Measurements from ENCODE around the gene GTPBP6.
"Not testable (repeated sequence)": the region's sequence is repeated elsewhere in the genome, so short reads cannot be mapped to it uniquely, and the experiment has no call there.

GTPBP6 gene

GRCh38 chrX:316351-317325, 2.0 kb downstream of the GTPBP6 start:
- DNase-seq = no peak

DNA sequence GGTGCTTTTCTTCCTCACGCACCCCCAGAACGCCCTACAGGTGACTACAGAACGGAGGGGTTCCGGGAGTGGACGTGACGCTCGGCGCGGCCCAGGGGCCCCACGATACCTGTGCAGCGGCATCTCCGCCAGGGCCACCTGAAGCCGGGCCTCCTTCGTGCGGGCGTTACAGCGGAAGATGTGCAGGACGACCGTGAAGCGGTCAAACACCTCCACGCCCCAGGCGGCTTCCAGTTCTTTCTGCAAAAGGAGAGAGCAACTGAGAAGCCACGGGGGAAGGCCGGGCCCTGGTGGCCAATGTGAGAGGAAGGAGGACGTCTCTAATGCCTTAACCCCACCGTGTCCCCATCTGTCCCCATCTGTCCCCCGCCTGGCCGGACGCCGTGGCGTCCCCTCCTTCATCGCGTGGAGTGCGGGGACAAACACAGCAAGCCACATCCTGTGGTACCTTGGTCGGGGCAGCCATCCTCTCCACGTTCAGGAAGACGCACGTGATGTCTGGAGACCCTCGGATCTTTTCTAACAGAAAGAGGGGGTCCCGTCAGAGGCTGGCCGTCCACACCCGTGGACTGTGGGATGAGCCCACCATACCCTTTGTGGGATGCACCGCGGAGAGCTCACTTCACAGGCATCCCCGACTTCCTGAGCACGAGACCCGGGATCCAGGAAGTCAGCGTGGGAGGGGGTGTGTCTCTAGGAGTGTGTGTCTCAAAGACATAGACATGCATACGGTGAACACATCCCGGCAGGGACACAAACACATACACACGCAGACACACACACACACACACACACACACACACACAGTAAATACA, 3.6 kb downstream of the GTPBP6 start:
- no peak for DNase-seq

- DNase-seq = no peak
Measured at GRCh38 chrX:314049-314448, 4.5 kb downstream of the GTPBP6 start.

DNA sequence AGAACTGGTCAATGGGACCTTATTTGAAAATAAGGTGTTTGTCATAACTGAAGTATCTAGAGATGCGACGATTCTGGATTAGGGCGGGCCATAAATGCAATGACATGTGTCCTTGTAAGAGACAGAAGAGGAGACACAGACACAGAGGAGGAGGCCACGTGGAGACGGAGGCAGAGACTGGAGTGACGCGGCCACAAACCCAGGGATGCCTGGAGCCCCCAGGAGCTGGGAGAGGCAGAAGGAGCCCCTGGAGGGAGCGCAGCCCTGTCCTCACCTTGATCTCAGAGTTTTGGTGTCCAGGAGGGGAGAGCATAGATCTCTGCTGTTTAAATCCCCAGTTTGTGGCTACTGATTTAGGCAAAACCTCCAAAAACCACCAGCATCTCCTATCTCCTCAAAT, 5.0 kb downstream of the GTPBP6 start:
- DNase-seq = no peak

DNA sequence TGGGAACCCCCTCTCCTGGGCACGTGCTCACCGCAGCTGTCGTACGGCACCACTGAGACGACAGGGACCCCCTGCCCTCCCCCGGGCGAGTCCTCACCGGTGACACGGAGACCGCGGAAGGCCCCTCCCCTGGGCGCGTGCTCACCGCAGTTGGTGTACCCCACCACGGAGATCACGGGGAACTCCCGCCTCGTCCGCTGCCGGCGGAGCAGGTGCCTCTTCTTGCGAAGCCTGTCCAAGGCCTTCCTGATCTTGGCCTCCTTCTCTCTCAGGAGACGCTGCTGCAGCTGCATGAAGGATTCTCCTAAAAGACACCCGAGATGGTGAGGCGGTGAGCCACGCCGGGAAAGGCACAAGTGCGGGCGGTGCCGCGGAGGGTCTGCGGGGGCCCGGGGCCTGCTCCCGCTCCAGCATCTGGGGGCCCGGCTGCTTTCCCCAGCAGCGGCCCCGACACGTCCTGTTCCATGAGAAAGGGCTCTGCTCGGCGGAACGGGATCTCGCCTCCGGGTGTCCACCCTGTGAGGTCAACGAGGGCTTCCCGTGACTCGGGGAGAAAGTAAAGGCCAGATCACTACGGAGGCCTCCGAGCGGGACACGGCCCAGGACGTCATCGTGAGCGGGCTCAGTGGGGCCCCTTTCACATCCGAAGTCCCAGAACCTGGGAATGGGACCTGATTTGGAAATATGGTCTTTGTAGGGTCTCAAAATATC, 5.8 kb downstream of the GTPBP6 start:
- no peak for DNase-seq

DNA sequence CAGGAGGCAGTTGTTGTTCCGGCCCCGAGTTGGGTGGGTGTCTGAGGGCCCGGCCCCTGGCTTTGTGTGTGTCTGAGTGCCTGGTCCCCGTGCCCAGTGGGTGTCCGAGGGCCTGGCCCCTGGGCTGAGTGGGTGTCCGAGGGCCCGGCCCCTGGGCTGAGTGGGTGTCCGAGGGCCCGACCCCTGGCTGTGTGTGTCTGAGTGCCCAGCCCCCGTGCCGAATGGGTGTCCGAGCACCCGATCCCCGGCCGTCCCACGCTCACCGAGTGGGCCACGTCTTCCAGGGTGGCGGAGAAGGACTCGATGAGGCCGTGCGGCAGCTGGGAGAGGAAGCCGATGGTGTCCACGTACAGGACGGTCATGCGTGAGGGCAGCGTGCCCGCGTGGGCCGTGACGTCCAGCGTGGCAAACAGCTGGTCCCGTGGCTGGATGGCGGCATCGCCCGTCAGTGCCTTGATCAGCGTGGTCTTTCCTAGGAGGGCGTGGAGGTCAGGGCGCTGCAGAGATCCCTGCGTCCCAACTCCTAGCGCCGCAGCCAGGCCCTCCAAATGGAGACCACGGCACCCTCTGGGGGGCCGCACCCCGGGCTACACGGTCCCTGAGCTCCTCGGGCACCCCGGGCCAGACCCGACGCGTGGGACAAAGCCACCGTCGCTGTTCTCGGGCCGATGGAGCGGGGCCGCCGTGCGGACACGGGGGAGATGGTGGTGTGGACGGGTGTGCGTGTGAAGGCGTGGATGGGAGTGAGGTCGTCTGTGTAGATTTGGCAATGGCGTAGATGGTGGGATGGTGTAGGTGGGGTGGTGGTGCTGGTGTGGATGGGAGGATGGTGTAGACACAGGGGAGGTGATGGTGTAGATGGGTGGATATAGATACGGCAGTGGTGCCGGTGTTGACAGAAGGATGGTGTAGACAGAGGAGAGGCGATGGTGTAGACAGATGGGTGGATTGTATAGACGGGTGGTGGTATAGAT, 7.2 kb downstream of the GTPBP6 start:
- no peak for DNase-seq

DNA sequence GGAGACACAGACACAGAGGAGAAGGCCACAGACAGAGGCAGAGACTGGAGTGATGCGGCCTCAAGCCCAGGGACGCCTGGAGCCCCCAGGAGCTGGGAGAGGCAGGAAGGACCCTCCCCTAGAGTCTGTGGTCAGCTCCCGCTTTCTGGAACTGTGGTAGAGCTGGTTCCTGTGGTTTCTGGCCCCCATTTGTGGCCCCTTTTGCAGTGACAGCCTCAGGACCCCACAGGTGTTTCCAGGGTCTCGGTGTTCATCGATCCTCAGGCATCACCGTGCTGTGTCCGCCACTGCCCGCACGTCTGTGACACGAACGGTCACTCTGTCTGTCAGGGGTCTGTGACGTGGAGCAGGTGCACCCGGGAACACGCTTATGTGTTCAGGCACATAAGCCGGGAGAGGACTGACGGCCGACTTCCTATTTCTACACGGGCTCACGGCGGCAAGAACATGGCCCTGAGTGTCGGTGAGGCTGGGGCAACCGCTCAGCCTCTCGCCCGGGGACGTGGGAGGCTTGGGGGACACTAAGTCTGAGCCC, 7.9 kb downstream of the GTPBP6 start:
- DNase-seq = no peak

GRCh38 chrX:308821-309520, 9.6 kb downstream of the GTPBP6 start:
- no peak for DNase-seq

- DNase-seq = no peak
Measured at GRCh38 chrX:307261-308111, 11.1 kb downstream of the GTPBP6 start.

- not testable (repeated sequence) for DNase-seq
Measured at GRCh38 chrX:306614-307251, 11.9 kb downstream of the GTPBP6 start.

- not testable (repeated sequence) for DNase-seq
Measured at GRCh38 chrX:305781-306613, 12.6 kb downstream of the GTPBP6 start.

- no peak for DNase-seq
Measured at GRCh38 chrX:302975-303374, 15.6 kb downstream of the GTPBP6 start.

DNA sequence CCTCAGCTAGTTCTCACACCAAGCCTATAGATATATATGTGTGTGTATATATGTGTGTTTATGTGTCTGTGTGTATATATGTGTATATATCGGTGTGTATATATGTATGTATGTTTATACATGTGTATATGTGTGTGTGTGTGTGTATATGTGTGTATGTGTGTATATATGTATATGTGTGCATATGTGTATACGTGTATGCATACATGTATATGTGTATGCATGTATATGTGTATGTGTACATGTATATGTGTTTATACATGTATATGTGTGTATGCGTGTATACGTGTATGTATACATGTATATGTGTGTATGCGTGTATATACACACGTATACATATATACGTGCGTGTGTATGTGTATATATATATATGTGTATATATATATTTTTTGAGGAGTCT, 18.3 kb downstream of the GTPBP6 start:
- DNase-seq = no peak

DNA sequence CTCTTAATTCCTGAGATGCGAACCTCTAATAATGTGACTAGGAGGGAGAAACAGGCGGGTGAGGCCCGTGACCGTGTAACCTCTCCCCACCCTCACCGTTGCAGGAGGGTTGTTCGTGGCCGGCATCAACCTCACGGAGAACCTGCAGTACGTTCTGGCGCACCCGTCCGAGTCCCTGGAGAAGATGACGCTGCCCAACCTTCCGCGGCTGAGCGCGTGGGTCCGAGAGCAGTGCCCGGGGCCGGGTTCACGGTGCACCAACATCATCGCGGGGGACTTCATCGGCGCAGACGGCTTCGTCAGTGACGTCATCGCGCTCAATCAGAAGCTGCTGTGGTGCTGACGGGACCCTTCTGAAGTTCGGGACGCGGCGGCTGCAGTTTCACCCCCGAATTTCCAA, 19.6 kb downstream of the GTPBP6 start:
- DNase-seq = no peak

DNA sequence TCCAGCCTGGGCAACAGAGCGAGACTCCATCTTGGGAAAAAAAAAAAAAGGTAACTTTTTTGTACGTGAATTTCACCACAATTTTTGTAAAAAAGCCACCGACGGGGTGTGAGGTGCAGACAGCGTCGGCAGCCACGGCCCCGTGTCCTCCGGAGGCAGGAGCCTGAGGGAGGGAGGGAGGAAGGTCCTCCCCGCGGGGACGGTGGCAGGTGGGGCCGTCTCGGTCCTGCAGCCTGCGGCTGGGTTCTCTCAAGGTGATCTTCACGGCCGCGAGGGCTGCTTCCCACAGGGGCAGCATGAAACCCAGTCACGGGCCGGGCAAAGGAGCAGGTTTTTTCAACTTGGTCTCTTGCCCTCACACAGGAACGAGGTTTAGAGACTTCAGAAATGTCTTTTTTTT, 23.5 kb downstream of the GTPBP6 start:
- no peak for DNase-seq

GRCh38 chrX:292900-293897, 25.4 kb downstream of the GTPBP6 start:
- no peak for DNase-seq

DNA sequence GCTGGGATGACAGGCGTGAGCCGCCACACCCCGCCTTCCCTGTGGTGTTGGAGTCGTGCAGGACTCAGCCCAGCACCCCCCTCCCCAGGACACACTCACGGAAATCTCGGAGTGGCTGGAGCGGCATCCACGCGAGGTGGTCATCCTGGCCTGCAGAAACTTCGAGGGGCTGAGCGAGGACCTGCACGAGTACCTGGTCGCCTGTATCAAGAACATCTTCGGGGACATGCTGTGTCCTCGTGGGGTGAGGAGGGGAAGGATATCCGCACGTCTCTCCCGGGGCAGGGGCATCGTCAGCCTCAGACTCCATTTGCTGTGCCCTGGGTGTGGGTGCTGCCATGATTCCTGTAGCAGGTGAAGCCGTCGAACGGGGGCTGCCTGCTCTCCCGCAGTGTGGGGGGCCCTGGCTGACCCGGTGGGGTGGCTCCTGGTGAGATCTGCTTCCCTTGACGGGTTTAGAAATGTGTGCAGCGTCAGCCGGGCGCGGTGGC, 27.1 kb downstream of the GTPBP6 start:
- no peak for DNase-seq

All from NCI-H1930 (cell line).